IPS DF 19.7 (cell line): Measurements from ENCODE around the gene LRTM2.

ENCODE experiments used
- DNase-seq: peaks from one replicate; pipeline ENCODE4 v3.0.0-alpha.2; 2013; ENCODE audit warnings: low read depth, low spot score

LRTM2 gene

GRCh38 chr12:1842183-1842904 lies 22.0 kb downstream of the LRTM2 start:
- DNase-seq = no peak

- no peak for DNase-seq
Observed at GRCh38 chr12:1842905-1843640, 22.7 kb downstream of the LRTM2 start.

GRCh38 chr12:1843641-1844005 lies 23.3 kb downstream of the LRTM2 start:
- no peak for DNase-seq

- DNase-seq = no peak
Observed at GRCh38 chr12:1844223-1844622, 23.9 kb downstream of the LRTM2 start.

- DNase-seq = no peak
Observed at GRCh38 chr12:1844661-1845409, 24.5 kb downstream of the LRTM2 start.

- no peak for DNase-seq
Observed at GRCh38 chr12:1845427-1845826, 25.1 kb downstream of the LRTM2 start.

GRCh38 chr12:1845886-1846285 lies 25.5 kb downstream of the LRTM2 start:
- DNase-seq = no peak

- DNase-seq = no peak
Observed at GRCh38 chr12:1846421-1847405, 26.3 kb downstream of the LRTM2 start.

- no peak for DNase-seq
Observed at GRCh38 chr12:1847411-1847810, 27.0 kb downstream of the LRTM2 start.

- DNase-seq = no peak
Observed at GRCh38 chr12:1848146-1848545, 27.8 kb downstream of the LRTM2 start.

GRCh38 chr12:1848745-1849144 lies 28.4 kb downstream of the LRTM2 start:
- no peak for DNase-seq

- no peak for DNase-seq
Observed at GRCh38 chr12:1851151-1851701, 30.9 kb downstream of the LRTM2 start.

- no peak for DNase-seq
Observed at GRCh38 chr12:1852076-1852475, 31.7 kb downstream of the LRTM2 start.

- DNase-seq = no peak
Observed at GRCh38 chr12:1853716-1854115, 33.4 kb downstream of the LRTM2 start.

GRCh38 chr12:1855241-1855640 lies 34.9 kb downstream of the LRTM2 start:
- no peak for DNase-seq

- DNase-seq = no peak
Observed at GRCh38 chr12:1857086-1857485, 36.7 kb downstream of the LRTM2 start.

GRCh38 chr12:1857821-1858220 lies 37.5 kb downstream of the LRTM2 start:
- DNase-seq = no peak

GRCh38 chr12:1858456-1858855 lies 38.1 kb downstream of the LRTM2 start:
- no peak for DNase-seq

GRCh38 chr12:1859643-1860042 lies 39.3 kb downstream of the LRTM2 start:
- no peak for DNase-seq

GRCh38 chr12:1862973-1863372 lies 42.6 kb downstream of the LRTM2 start:
- no peak for DNase-seq

- DNase-seq = no peak
Observed at GRCh38 chr12:1863823-1864222, 43.5 kb downstream of the LRTM2 start.
